ENCODE data around the gene DCLRE1B.
"Not testable (repeated sequence)": the region's sequence is repeated elsewhere in the genome, so short reads cannot be mapped to it uniquely, and the experiment has no call there.

DCLRE1B gene

DNA sequence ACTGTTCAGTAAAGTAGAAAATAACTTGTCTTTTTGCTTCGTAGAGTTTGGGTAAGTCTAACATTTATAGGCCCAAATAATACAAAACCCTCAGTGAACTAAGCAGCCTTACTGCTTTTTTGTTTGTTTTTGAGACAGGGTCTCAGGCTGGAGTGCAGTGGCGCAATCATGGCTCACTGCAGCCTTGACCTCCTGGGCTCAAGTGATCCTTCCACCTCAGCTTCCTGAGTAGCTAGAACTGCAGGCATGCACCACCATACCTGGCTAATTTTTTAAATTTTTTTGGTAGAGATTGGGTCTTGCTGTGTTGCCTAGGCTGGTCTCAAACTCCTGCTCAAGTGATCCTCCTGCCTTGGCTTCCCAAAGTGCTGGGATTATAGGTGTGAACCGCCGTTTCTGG, 43.0 kb downstream of the DCLRE1B start:
- not testable (repeated sequence) for DNase-seq (ENCODE audit: low read depth in 2 of 2)

DNA sequence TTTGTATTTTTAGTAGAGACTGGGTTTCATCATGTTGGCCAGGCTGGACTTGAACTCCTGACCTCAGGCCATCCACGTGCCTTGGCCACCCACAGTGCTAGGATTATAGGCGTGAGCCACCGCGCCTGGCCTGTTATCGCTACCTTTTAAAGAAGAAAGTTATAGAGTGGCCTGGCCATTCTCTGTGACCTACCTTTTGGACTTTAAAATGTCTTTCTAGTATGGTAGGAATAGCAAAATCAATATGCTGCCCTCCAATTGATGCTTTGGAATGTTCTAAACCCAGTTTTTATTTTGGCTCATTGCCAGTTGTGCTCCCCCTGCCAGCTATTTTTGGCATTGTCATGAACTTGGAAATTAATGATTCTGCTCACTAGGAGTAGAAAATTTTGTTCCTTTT, 43.9 kb downstream of the DCLRE1B start:
- no peak for DNase-seq (ENCODE audit: low read depth in 2 of 2)

DNA sequence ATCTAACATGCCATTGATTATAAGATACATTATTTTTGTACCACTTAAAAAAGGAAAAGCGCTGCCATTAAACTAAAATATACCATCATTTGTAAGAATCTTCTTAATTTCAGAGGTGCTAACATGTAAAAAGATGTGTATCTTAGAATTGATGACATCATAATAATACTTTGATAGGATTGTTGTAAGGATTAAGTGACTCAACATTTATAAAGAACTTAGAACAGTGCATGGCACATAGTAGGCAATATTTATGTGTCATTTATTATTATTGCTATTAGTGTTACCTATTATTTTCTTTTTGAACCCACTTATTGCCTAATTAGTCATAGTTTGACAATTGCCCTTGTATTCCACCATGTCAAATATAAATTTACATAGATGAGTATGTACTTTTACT, 45.8 kb downstream of the DCLRE1B start:
- DNase-seq (ENCODE audit: low read depth in 2 of 2): no peak

DNA sequence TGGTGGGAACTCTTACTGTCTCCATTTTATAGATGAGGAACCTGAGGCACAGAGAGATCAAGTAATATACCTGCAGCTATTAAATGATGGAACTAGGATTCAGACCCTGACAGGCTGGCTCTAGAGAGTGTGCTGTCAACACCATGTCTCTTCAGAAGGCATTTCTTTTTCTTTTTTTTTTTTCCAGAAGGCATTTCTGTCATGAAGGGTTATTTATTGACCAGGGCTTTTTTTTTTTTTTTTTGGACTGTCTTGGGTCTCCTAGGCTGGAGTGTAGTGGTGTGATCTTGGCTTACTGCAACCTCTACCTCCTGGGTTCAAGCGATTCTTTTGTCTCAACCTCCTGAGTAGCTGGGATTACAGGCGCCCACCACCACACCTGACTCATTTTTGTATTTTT, 46.6 kb downstream of the DCLRE1B start:
- DNase-seq (ENCODE audit: low read depth in 2 of 2): no peak

DNA sequence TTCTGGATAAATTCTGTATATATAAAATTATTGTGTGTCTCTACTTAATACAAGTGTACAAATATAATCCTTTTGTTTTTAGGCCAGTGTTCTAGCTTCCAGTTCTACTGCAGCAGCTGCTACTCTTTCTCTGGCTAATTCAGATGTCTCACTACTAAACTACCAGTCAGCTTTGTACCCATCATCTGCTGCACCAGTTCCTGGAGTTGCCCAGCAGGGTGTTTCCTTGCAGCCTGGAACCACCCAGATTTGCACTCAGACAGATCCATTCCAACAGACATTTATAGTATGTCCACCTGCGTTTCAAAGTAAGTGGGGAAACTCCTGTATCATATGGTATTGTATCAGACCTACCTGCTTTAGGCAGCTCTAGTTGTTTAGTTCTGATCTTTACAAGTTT, 52.9 kb downstream of the DCLRE1B start:
- no peak for DNase-seq (ENCODE audit: low read depth in 2 of 2)

DNA sequence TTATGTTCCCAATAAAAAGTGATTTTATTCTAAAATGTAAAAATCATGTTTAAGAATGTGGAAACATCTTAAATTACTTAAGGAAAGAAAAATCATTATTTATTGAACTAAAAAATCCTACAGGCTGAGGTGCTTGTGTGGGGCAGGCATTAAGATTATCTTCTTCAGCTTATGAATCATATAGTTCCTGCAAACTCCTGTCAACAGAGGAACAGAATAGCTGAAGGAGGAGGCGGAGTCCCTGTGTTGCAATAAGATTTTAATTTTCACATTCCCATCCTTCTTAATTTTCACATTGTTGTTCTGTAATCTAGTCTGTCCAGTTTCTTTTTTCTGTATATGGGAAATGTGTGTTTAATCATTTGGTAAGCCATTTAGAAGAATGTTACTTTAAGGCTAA, 53.6 kb downstream of the DCLRE1B start:
- no peak for DNase-seq (ENCODE audit: low read depth in 2 of 2)

DNA sequence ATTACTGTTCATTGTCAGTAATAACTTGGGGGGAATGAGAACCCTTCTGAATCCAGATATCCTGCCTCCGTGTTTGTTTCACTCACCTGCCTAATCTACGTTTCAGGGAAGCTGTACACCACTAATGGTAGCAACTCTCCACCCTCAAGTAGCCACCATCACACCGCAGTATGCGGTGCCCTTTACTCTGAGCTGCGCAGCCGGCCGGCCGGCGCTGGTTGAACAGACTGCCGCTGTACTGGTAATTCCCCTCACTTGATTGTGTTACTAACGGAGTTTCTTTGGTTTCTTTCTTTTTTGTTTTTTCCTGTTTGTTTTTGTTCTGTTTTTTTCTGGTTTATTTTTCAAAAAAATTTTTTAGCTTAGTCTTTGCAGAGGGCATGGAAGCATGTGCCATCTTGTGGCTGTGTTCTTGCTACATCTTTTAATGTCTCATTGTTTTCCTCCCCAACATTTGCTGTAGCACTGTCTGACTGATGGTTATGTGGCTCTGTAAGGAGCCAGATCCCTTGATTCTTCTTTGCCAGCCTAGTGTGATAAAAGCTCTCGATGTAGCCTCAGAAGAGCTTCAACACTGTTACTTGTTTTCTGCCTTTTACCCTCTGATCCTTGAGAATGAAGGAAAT, 58.3 kb downstream of the DCLRE1B start:
- DNase-seq (ENCODE audit: low read depth in 2 of 2): no peak
